ENCODE results near the gene ACACB.

ACACB gene

DNA sequence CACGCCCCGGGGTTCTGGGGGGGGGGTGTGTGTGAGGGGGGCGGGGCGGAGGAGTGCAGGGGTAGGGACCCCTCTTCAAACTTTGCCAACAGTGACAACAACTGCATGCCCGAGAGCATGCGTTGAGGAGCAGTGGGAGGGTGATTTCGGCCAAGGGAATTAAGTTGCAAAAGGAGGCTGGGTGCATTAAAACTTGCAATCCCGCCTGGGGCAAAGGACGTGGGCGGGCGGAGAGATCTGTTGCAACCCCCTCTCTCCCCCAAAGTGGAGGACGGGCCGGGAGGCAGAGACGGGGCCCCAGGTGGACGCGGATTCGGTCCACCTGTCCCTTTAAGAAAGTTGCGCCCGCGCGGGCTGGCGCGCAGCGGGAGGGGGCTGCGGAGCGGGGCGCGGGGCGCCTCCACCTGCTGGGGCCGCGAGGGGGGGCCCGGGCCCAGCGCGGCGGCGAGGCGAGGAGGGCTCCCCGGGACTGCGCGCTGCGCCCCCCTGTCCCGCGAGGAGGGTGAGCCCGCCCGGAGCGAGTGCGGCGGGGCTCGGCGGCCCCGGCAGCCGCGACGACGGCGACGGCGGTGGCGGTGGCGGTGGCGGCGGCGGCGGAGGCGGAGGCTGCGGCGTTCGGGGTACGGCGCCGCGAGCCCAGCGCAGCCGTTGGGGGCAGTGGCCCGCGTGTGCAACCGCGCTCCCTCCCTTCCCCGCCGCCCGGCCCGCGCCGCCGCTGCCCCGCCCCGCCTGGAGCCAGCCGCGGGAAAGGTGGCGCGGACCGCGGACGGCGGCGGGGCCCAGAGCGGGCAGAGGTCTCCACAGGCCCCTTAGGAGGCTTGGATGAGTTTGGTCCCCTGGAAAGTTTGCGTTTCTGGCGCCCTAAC lies 193.2 kb downstream of the ACACB start:
- no peak for DNase-seq

DNA sequence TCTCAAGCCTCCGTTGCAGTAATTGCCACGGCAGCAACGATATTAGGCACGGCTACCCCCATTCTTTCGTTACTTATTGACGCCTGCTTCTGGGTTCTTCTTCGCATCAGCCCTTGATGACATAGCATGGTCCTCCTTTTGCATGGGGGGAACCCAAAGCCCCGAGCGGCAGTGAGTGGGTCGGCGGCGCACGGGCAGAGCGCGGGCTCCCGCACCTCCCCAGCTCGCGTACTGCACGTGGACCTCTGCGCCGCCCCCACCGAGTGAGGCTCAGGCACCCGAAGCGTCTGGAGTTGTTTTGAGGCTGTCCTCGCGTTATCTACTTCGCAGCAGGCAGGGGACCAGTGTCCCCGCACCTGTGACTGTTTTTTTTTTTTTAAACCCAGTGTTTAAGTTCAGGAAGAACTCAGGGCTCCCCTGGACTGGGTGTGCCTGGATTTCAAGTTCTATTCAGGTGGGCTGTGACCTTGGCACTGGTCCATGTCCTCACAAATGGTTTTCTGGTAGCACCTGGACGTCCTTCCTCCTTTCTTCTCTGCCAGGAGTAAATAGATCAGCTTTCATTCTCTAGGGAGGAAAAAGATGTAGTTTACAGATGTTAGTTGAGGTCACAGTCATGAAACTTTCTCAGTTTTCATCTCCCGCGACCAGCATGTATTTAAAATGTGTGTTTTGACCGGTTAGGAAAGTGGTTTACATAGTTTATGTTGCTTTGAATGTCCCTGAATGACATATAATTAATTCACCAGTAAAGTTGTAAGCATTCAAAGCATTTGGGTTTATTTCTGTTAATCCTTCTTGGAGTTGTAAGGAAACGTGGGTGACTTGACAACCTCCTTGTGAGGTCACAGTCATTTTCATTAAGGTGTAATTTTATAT lies 194.1 kb downstream of the ACACB start:
- no peak for DNase-seq
